GM19239 (cell line): Measurements from ENCODE around the gene BAMBI.

Source experiments
- DNase-seq: peaks from one replicate; pipeline ENCODE4 v3.0.0; 2011; ENCODE audit warnings: low spot score; ENCODE audit not compliant: insufficient read length
- FAIRE-seq: peaks from 2 replicates; lab custom pipeline; 2011; peaks lifted over from hg19 to GRCh38; lab: Jason Lieb, UNC

BAMBI gene

DNA sequence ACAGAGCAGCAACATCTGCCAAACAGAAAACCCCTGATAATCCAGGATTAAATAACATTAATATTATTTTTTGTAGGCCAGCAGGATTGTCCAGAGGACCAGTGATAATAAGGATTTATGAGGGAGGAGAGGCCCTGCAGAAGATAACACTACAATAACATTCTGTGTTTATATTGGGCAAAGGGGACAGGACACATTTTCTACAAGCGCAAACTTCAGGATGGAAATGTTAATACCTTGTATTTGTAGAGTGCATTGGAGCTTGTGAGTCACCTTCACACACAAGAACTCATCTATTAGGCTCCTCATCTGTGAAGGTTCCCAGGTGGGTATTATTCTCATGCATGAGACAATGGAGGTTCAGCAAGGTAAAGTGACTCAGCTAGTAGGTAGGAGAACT is 51.0 kb downstream of the BAMBI start:
- no peak for DNase-seq

GRCh38 chr10:28730031-28730778 is 52.9 kb downstream of the BAMBI start:
- DNase-seq (no peak), FAIRE-seq (peak; percentile 23)

More for the DNA sequence above, 51.0 kb downstream of the BAMBI start:
- FAIRE-seq: no peak

DNA sequence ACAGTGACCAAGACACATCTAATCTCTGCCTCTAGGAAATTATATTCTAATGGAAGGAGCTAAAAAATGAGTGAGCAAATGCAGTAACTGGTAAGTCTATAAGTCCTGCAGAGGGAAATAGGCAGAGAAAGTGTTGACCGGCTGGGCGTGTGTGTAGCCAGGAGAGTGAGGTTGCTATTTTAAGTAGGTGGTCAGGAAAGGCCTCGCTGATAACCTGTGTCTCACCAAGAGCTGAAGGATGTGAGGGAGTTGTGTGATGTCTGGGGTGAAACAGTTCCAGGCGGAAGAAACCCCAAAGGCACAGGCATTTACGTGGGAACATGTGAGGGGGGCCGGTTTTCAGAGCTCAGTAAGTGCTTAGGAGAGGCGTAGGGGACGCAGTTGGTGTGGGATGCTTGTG is 54.8 kb downstream of the BAMBI start:
- no peak for FAIRE-seq
- no peak for DNase-seq
